Retina (tissue), 1 donor: ENCODE measurements around the gene ZNF653.
A peak's percentile ranks its signal among the peaks of the same experiment; 100 is the strongest.

Experiments used
- DNase-seq: peaks from one replicate; pipeline ENCODE4 v3.0.0-alpha.2; 2016

ZNF653 gene

GRCh38 chr19:11510444-11510843 lies 4.8 kb upstream of the ZNF653 start:
- DNase-seq, result no peak

- DNase-seq, result no peak
Observed at GRCh38 chr19:11507370-11508078, 1.9 kb upstream of the ZNF653 start.

GRCh38 chr19:11506967-11507366 lies 1.3 kb upstream of the ZNF653 start:
- DNase-seq, result no peak

GRCh38 chr19:11506101-11506555 lies 489 bp upstream of the ZNF653 start:
- no peak for DNase-seq

- DNase-seq, result peak; percentile 89
Observed at GRCh38 chr19:11505032-11505503, 571 bp downstream of the ZNF653 start.

- no peak for DNase-seq
Observed at GRCh38 chr19:11504502-11505031, 1.1 kb downstream of the ZNF653 start.

- DNase-seq, result no peak
Observed at GRCh38 chr19:11499890-11500420, 5.7 kb downstream of the ZNF653 start.

GRCh38 chr19:11499220-11499726 lies 6.4 kb downstream of the ZNF653 start:
- DNase-seq, result no peak

GRCh38 chr19:11496391-11497163 lies 9.1 kb downstream of the ZNF653 start:
- DNase-seq, result peak; percentile 43

- DNase-seq, result no peak
Observed at GRCh38 chr19:11495885-11496284, 9.8 kb downstream of the ZNF653 start.

- no peak for DNase-seq
Observed at GRCh38 chr19:11495481-11495880, 10.2 kb downstream of the ZNF653 start.

- no peak for DNase-seq
Observed at GRCh38 chr19:11494634-11495285, 10.9 kb downstream of the ZNF653 start.

- DNase-seq, result no peak
Observed at GRCh38 chr19:11489378-11489777, 16.3 kb downstream of the ZNF653 start.

GRCh38 chr19:11486661-11487503 lies 18.8 kb downstream of the ZNF653 start:
- DNase-seq, result no peak

GRCh38 chr19:11485245-11485837 lies 20.3 kb downstream of the ZNF653 start:
- DNase-seq, result no peak

- DNase-seq, result no peak
Observed at GRCh38 chr19:11483366-11484111, 22.1 kb downstream of the ZNF653 start.

- peak; percentile 92 for DNase-seq
Observed at GRCh38 chr19:11482384-11483050, 23.1 kb downstream of the ZNF653 start.

- peak; percentile 92 for DNase-seq
Observed at GRCh38 chr19:11481534-11482383, 23.9 kb downstream of the ZNF653 start.
